Measurements from ENCODE around the gene TACR2. TPM values are rescaled to one million over a fixed set of nuclear protein-coding genes. Genes with fewer than 3 reads are reported as not detected.

TACR2 gene
- total and polyA plus RNA-seq, 2 experiments from 2014 or later = not detected

DNA sequence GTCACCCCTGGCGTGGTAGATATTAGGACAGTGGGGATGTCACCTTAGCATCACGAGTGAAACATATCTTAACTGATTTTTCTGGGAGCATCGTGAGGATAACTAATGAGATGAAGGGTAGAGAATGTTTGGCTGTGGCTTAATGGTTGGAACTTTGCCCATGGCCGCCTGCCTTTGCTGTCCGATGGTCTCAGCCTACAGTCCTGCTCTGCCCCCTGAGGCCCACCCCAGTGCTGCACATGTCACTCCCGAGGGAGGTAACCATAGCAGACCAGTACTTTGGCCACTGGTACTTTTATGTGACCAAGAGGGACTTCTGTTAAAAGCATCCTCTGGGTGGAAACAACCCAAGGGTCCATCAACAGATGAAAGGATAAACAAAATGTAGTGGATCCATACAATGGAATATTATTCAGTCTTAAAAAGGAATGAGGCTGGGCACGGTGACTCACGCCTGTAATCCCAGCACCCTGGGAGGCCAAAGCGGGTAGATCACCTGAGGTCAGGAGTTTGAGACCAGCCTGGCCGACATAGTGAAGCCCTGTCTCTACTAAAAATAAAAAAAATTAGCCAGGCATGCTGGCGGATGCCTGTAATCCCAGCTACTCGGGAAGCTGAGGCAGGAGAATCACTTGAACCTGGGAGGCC lies 58.4 kb downstream of the TACR2 start:
- peak overlapping the region; percentile 79; the same call in 1 of the 2 replicates for H3K27ac Mint-ChIP-seq
- Histone ChIP-seq H3K27ac (ENCODE audit: low read depth) (no peak overlapping the region; the same call in 1 of the 2 replicates), H3F3A (replicated peaks; ENCODE audit: low read depth) (peaks cover 4% of the 10 kb centered on the region; the same call in 1 of the 2 replicates), H3K9me2 (ENCODE audit: insufficient read depth) (no peaks in the 10 kb centered on the region), H3K4me3 (no peak overlapping the region), H3K79me2 (replicated peaks; ENCODE audit: insufficient read depth) (peaks cover 93% of the 10 kb centered on the region), H3K4me1 (ENCODE audit: insufficient read depth) (peaks cover 25% of the 10 kb centered on the region), H2AFZ (no peak overlapping the region), H4K20me1 (replicated peaks; ENCODE audit: insufficient read depth) (peaks cover 10% of the 10 kb centered on the region), H3K4me2 (no peak overlapping the region), H3K36me3 (ENCODE audit: insufficient read depth) (peaks cover 3% of the 10 kb centered on the region), H3K27me3 (ENCODE audit: insufficient read depth) (no peaks in the 10 kb centered on the region)
- DNase-seq (ENCODE audit: low spot score) (no peak), ATAC-seq (peak; percentile 73)
- TF ChIP-seq, protein P1, sequence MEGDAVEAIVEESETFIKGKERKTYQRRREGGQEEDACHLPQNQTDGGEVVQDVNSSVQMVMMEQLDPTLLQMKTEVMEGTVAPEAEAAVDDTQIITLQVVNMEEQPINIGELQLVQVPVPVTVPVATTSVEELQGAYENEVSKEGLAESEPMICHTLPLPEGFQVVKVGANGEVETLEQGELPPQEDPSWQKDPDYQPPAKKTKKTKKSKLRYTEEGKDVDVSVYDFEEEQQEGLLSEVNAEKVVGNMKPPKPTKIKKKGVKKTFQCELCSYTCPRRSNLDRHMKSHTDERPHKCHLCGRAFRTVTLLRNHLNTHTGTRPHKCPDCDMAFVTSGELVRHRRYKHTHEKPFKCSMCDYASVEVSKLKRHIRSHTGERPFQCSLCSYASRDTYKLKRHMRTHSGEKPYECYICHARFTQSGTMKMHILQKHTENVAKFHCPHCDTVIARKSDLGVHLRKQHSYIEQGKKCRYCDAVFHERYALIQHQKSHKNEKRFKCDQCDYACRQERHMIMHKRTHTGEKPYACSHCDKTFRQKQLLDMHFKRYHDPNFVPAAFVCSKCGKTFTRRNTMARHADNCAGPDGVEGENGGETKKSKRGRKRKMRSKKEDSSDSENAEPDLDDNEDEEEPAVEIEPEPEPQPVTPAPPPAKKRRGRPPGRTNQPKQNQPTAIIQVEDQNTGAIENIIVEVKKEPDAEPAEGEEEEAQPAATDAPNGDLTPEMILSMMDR (conservative IDR thresholded peaks at IDR 0.05; ENCODE audit: low read depth in 2 of 2) = peak; percentile 35 to 38
- no peak for TF ChIP-seq NANOG (IDR thresholded peaks at IDR 0.05; ENCODE audit: borderline replicate concordance)
- H3K9me3 Mint-ChIP-seq = no peaks in the 10 kb centered on the region
- H3K36me3 Mint-ChIP-seq (ENCODE audit: low read depth) = peaks cover 27% of the 10 kb centered on the region
- no peak overlapping the region for H3K4me3 Mint-ChIP-seq
- peaks cover 6% of the 10 kb centered on the region for H3K27me3 Mint-ChIP-seq (ENCODE audit: insufficient read depth, low read depth, poor library complexity)
- H3K4me1 Mint-ChIP-seq = peaks cover 30% of the 10 kb centered on the region

DNA sequence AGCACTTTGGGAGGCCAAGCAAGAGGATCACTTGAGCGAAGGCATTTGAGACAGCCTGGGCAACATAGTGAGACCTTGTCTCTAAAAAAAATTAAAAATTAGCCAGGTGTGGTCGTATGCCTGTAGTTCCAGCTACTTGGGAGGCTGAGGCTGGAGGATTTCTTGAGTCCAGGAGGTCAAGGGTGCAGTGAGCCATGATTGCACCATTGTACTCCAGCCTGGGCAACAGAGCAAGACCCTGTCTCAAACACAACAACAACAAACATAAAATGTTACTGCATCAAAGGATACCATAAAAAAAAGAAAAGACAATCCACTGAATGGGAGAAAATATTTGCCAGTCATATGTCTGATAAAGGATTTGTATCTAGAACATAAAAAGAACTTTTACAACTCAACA lies 60.5 kb downstream of the TACR2 start:
- peaks cover 94% of the 10 kb centered on the region for H3K79me2 ChIP-seq (replicated peaks; ENCODE audit: insufficient read depth)
- H3K27ac ChIP-seq (ENCODE audit: low read depth) = no peak overlapping the region
- no peak for TF ChIP-seq EZH2 (IDR thresholded peaks at IDR 0.05; ENCODE audit: low read depth, unreplicated experiment)
- no peak for TF ChIP-seq ZNF114 (CRISPR knock-in tag; IDR thresholded peaks at IDR 0.05)
- H3K27me3 ChIP-seq (ENCODE audit: insufficient read depth) = no peaks in the 10 kb centered on the region
- no peak overlapping the region for H3K4me3 ChIP-seq
- H4K20me1 ChIP-seq (replicated peaks; ENCODE audit: insufficient read depth) = no peaks in the 10 kb centered on the region; the same call in none of the 2 replicates
- H3K4me1 ChIP-seq (ENCODE audit: insufficient read depth) = peaks cover 31% of the 10 kb centered on the region
- ATAC-seq (no peak), DNase-seq (ENCODE audit: low spot score) (no peak)
- Mint-ChIP-seq H3K4me1 (peaks cover 34% of the 10 kb centered on the region), H3K27ac (no peak overlapping the region), H3K36me3 (ENCODE audit: low read depth) (peaks cover 20% of the 10 kb centered on the region), H3K4me3 (no peak overlapping the region), H3K27me3 (ENCODE audit: insufficient read depth, low read depth, poor library complexity) (peaks cover 14% of the 10 kb centered on the region), H3K9me3 (no peaks in the 10 kb centered on the region)
- H3K4me2 ChIP-seq = no peak overlapping the region
- no peak overlapping the region for H2AFZ ChIP-seq
- no peaks in the 10 kb centered on the region for H3K9me2 ChIP-seq (ENCODE audit: insufficient read depth)
- H3K36me3 ChIP-seq (ENCODE audit: insufficient read depth) = no peaks in the 10 kb centered on the region; the same call in 1 of the 2 replicates
- peaks cover under 1% of the 10 kb centered on the region; the same call in 1 of the 2 replicates for H3F3A ChIP-seq (replicated peaks; ENCODE audit: low read depth)

DNA sequence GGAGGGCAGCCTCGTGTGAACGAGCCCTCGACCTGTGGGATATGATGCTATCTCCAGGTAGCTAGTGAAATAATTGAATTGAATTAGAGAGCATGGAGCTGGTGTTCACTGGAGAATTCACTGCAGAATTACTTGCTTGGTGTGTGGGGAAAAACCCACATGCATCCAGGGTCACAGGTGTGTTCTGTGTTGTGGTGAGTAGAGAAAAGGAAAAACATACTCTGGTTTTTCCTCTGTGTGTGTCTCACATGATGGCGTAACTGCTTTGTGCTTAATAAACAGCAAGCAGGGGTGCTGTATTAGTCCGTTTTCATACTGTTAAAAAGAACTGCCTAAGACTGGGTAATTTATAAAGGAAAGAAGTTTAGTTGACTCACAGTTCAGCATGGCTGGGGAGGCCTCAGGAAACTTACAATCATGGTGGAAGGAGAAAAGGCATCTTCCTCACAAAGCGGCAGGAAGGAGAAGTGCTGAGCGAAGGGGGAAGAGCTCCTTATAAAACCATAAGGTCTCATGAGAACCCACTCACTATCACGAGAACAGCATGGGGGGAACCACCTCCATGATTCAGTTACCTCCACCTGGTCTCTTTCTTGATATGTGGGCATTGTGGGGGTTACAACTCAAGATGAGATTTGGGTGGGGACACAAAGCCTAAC lies 62.6 kb downstream of the TACR2 start:
- no peaks in the 10 kb centered on the region; the same call in 1 of the 2 replicates for H4K20me1 ChIP-seq (replicated peaks; ENCODE audit: insufficient read depth)
- no peaks in the 10 kb centered on the region for H3F3A ChIP-seq (replicated peaks; ENCODE audit: low read depth)
- H2AFZ ChIP-seq = no peak overlapping the region
- H3K79me2 ChIP-seq (replicated peaks; ENCODE audit: insufficient read depth) = peaks cover 99% of the 10 kb centered on the region
- peaks cover 28% of the 10 kb centered on the region for H3K36me3 Mint-ChIP-seq (ENCODE audit: low read depth)
- peaks cover 28% of the 10 kb centered on the region for H3K4me1 ChIP-seq (ENCODE audit: insufficient read depth)
- DNase-seq (ENCODE audit: low spot score) = no peak
- H3K27me3 ChIP-seq (ENCODE audit: insufficient read depth) = no peaks in the 10 kb centered on the region
- TF ChIP-seq STAT1 (IDR thresholded peaks at IDR 0.05; ENCODE audit: unreplicated experiment) = no peak
- TF ChIP-seq NANOG (IDR thresholded peaks at IDR 0.05; ENCODE audit: borderline replicate concordance) = no peak
- no peak for TF ChIP-seq EZH2phosphoT487 (IDR thresholded peaks at IDR 0.05; ENCODE audit: unreplicated experiment)
- H3K4me1 Mint-ChIP-seq = peaks cover 21% of the 10 kb centered on the region
- no peak for ATAC-seq
- H3K4me3 Mint-ChIP-seq = no peak overlapping the region
- H3K27me3 Mint-ChIP-seq (ENCODE audit: insufficient read depth, low read depth, poor library complexity) = peaks cover 18% of the 10 kb centered on the region
- H3K4me3 ChIP-seq = no peak overlapping the region
- no peaks in the 10 kb centered on the region for H3K9me3 Mint-ChIP-seq
- no peaks in the 10 kb centered on the region for H3K9me2 ChIP-seq (ENCODE audit: insufficient read depth)
- no peak overlapping the region for H3K27ac ChIP-seq (ENCODE audit: low read depth)
- H3K27ac Mint-ChIP-seq = peak overlapping the region; percentile 65
- no peaks in the 10 kb centered on the region for H3K36me3 ChIP-seq (ENCODE audit: insufficient read depth)
- H3K4me2 ChIP-seq = no peak overlapping the region

Other genes starting within 250 kb of the TACR2 start
- gene SUPV3L1, start 236.7 kb downstream of the TACR2 start, total RNA-seq (2014; rRNA removed; shearing (Covaris generic)) = 31.2 and 45.2 TPM in 2 replicates
- 28.7 and 29.9 TPM in 2 replicates for gene SUPV3L1, start 236.7 kb downstream of the TACR2 start, polyA plus RNA-seq (2016; fragmentation: Nextera tagmentation; extraction: Ambion mirVana)
- gene HKDC1, start 196.6 kb downstream of the TACR2 start, total RNA-seq (2014; rRNA removed; shearing (Covaris generic)) = 0.03 TPM in 1 of 2 replicates, not detected in the other
- not detected in 2 replicates for gene HKDC1, start 196.6 kb downstream of the TACR2 start, polyA plus RNA-seq (2016; fragmentation: Nextera tagmentation; extraction: Ambion mirVana)
- 197 and 229 TPM in 2 replicates for gene HK1, start 138.4 kb downstream of the TACR2 start, total RNA-seq (2014; rRNA removed; shearing (Covaris generic))
- gene HK1, start 138.4 kb downstream of the TACR2 start, polyA plus RNA-seq (2016; fragmentation: Nextera tagmentation; extraction: Ambion mirVana) = 70.0 and 76.6 TPM in 2 replicates
- 10.1 and 12.5 TPM in 2 replicates for gene TSPAN15, start 34.5 kb upstream of the TACR2 start, total RNA-seq (2014; rRNA removed; shearing (Covaris generic))
- 6.6 TPM in 2 replicates for gene TSPAN15, start 34.5 kb upstream of the TACR2 start, polyA plus RNA-seq (2016; fragmentation: Nextera tagmentation; extraction: Ambion mirVana)
- gene NEUROG3, start 156.5 kb upstream of the TACR2 start, total RNA-seq (2014; rRNA removed; shearing (Covaris generic)) = 0.16 TPM in 1 of 2 replicates, not detected in the other
- gene NEUROG3, start 156.5 kb upstream of the TACR2 start, polyA plus RNA-seq (2016; fragmentation: Nextera tagmentation; extraction: Ambion mirVana) = 0.31 TPM in 1 of 2 replicates, not detected in the other
- gene FAM241B, start 213.3 kb upstream of the TACR2 start, total RNA-seq (2014; rRNA removed; shearing (Covaris generic)) = 6.7 and 8.7 TPM in 2 replicates
- 28.3 and 30.6 TPM in 2 replicates for gene FAM241B, start 213.3 kb upstream of the TACR2 start, polyA plus RNA-seq (2016; fragmentation: Nextera tagmentation; extraction: Ambion mirVana)

All from GM23338 (cell line).